HG03565 (cell line): Measurements from ENCODE around the gene SCGB1C1.
"Not testable (repeated sequence)": the region's sequence is repeated elsewhere in the genome, so short reads cannot be mapped to it uniquely, and the experiment has no call there.

ENCODE experiments used
- ATAC-seq: cut with Tn5 transposase; IDR thresholded peaks from one replicate; pipeline ENCODE4 v1.9.1; 2021; ENCODE audit warnings: mild to moderate bottlenecking, moderate library complexity; ENCODE audit not compliant: unreplicated experiment

Gene SCGB1C1

GRCh38 chr11:216081-216974 is 23.4 kb downstream of the SCGB1C1 start:
- no peak for ATAC-seq

DNA sequence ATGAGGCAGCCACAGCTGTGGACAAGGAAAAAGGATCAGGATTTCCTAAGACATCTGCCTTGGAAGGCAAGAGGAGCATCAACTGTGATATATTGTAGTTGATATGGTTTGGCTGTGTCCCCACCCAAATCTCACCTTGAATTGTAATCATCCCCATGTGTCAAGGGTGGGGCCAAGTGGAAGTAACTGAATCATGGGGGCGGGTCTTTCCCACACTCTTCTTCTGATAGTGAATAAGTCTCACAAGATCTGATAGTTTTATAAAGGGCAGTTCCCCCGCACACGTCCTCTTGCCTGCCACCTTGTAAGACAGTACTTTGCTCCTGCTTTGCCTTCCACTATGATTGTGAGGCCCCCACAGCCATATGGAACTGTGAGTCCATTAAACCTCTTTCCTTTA is 24.8 kb downstream of the SCGB1C1 start:
- no peak for ATAC-seq

DNA sequence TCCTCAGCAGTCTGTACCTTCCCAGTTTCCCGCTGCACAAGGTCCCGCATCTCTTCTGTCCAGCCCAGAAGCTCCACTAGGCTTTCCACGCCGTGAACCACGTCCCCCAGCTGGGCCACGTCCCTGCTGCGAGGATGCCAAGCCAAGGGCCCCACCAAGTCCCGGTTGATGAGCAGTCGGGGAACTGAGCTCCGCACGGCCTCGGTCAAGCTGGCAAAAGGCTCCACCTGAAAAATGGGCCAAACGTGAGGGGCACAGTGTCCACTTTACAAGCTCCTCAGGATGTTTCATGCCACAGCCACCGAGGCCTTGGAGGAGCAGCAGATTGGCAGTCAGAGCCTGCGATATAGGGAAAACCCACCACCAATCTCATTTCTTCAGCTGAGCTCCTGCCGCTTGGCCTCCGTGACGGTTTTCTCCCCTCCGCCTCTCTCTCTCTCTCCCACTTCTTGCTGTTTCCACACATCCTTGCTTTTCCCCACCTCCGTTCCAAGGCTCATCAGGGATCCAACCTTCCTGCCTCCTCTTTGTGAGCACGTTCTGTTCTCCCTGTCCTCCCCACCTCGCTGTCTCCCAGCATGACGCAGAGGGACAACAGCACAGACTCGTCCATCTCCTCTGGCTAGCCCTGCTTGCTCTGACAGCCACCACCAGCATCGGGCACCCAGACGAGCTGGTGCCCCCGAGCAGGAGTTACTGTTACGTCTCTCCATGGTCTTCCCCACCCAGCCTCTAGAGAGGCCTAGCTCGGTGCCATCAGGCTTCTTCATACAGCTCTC is 26.1 kb downstream of the SCGB1C1 start:
- no peak for ATAC-seq

- ATAC-seq: not testable (repeated sequence)
Observed at GRCh38 chr11:220641-221215, 27.9 kb downstream of the SCGB1C1 start.

GRCh38 chr11:221539-221938 is 28.7 kb downstream of the SCGB1C1 start:
- ATAC-seq: no peak

DNA sequence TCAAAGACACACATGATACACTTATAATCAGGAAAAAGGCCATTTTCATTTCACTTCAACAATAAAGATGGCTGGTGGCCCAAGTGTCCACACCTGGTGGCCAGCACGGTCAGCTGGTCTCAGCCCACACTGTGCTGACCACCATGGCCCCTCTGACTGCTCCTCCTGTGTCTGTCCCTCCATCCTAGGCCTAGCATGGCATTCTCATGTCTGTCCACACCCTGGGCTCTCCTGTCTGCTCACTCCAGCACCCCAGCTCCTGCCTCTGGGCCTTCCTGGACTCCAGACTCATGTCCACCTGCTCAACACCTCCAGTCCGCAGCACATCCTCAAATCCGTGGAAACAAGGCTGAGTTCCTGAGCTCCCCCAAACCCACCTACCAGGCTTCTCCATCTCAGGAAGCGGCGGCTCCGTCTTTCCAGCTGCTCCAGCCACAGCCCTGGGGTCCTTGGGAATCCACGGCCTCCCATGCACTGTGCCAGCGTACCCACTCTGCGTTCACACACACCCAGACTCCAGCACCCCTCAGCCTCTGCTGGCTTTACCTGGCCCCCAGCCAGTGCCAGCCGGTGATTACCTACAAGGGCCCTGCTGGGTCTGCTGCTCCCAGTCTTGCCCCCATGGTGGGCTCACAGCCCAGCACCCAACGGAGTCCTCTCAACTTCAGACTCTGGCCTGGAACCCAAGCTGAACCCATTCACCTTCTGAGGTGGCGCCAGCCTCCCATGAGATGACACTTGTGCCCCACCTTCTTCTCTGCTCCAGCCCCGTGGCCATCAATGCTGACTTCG is 29.3 kb downstream of the SCGB1C1 start:
- no peak for ATAC-seq

DNA sequence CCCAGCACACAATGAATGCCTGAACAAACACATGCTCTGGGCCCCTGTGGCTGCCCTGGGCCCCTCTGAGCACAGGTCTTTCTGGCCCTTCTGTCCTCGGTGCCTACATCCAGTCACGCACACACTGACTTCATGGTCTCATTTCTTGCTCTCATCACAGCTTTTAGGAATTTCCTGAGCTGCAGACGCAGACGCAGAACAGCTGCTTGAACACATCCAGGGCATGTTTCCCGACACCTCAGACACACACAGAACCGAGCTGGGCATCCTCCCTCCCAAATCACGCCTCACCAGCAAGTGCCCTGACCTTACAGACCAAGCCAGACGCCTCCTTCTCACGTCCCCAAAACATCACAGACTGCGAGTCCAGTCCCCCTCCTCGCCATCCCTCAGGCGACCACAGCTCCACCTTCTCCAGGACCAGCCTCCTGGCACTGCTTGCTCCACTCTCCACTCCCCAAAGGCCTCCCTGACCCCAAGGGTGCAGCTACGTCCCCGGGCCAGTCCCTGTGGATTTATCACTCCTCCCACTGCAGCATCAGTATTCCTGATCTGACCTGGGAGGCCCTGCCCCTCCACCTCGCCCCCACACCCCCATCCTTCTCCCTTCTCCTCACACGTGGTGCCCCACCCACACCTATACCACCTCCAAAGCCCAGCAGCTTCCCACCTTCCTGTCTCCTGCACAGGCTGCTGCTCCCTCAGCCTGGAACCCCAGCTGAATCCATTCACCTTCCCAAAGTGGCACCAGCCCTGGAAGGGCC is 30.3 kb downstream of the SCGB1C1 start:
- no peak for ATAC-seq

GRCh38 chr11:223884-224283 is 31.0 kb downstream of the SCGB1C1 start:
- no peak for ATAC-seq

- ATAC-seq: no peak
Observed at GRCh38 chr11:224424-224823, 31.5 kb downstream of the SCGB1C1 start.

GRCh38 chr11:225734-226453 is 33.0 kb downstream of the SCGB1C1 start:
- ATAC-seq: no peak

- ATAC-seq: no peak
Observed at GRCh38 chr11:227824-228379, 35.0 kb downstream of the SCGB1C1 start.

- no peak for ATAC-seq
Observed at GRCh38 chr11:230431-230830, 37.6 kb downstream of the SCGB1C1 start.

DNA sequence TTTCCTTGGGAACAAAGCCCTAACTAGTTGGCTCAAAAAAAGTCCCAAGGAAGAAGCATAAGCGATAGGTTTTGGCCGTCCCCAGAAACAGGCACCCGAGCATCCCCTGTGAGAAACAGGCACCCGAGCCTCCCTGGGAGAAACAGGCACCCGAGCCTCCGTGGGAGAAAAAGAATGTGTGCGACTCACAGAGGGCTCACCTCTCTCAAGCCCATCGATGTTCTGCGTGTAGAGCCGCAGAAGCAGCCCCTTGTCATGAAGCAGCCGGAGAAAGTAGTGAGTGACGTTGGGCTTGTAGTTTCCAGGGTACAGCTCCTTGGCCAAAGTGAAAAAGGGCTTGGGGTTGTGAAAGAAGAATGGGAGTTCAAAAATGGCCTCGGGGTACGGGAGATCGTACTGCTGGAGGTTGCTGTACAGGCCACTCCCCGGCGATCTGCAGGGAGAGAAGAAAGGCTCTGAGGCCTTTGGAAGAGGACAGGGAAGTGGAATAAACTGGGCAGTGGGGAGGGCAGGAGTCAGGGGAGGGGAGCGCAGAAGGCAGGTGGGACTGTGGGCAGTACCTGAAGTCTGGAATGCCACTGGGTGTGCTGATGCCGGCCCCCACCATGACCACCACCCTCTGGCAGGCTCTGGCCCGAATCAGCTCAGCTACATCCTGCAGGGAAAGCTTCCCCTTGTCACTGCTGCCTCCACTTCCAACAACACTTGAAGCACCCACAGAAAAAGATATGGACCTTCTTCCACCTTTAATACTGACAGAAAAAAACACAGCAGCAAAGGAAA is 40.1 kb downstream of the SCGB1C1 start:
- no peak for ATAC-seq

DNA sequence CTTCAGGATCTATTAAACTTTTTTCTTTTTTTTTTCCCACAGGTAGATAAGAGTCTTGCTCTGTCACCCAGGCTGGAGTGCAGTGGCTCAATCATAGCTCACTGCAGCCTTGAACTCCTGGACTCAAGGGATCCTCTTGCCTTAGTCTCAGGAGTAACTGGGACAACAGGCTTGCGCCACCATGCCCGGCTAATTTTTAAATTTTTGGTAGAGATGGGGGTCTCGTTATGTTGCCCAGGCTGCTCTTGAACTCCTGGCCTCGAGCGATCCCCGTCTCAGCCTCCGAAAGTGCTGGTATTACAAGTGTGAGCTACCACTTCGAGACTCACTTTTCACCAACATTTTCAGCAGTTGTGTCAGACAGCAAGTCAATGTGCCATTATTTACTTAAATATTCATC is 42.3 kb downstream of the SCGB1C1 start:
- no peak for ATAC-seq

GRCh38 chr11:235609-235996 is 42.7 kb downstream of the SCGB1C1 start:
- ATAC-seq: no peak

- peak; percentile 49 for ATAC-seq
Observed at GRCh38 chr11:235997-236773, 43.3 kb downstream of the SCGB1C1 start, which contains the start of gene SIRT3. TSS of gene SIRT3 (minus strand) at chr11:236342. CDS start at chr11:236328, 14 bp downstream.
